DMS79 (cell line): Measurements from ENCODE around the gene NEU4.

Experiments
- DNase-seq: peaks from one replicate; lab custom pipeline; 2025; lab: John Stamatoyannopoulos, UW

The NEU4 gene

GRCh38 chr2:241835611-241836010 is 26.6 kb downstream of the NEU4 start:
- DNase-seq = no peak

DNA sequence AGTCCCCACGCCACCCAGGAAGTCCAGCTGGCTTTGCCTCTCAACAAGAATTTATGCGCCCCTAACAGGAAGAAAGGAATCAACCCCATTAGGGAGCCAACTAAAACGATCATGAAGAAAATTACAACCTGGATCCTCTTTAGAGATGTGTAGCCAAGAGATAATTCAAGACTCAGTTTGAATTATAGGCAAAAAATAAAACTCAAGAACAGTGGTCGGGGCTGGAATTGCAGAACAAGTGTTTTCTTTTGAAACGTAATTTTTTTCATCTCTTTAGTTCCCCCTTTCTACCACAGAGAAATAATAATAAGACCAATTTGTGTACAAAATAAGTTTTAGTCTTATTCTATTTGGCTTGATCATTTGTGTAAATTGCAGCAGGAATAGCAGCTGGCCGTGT is 27.3 kb downstream of the NEU4 start:
- no peak for DNase-seq

GRCh38 chr2:241837197-241837965 is 28.4 kb downstream of the NEU4 start:
- no peak for DNase-seq

DNA sequence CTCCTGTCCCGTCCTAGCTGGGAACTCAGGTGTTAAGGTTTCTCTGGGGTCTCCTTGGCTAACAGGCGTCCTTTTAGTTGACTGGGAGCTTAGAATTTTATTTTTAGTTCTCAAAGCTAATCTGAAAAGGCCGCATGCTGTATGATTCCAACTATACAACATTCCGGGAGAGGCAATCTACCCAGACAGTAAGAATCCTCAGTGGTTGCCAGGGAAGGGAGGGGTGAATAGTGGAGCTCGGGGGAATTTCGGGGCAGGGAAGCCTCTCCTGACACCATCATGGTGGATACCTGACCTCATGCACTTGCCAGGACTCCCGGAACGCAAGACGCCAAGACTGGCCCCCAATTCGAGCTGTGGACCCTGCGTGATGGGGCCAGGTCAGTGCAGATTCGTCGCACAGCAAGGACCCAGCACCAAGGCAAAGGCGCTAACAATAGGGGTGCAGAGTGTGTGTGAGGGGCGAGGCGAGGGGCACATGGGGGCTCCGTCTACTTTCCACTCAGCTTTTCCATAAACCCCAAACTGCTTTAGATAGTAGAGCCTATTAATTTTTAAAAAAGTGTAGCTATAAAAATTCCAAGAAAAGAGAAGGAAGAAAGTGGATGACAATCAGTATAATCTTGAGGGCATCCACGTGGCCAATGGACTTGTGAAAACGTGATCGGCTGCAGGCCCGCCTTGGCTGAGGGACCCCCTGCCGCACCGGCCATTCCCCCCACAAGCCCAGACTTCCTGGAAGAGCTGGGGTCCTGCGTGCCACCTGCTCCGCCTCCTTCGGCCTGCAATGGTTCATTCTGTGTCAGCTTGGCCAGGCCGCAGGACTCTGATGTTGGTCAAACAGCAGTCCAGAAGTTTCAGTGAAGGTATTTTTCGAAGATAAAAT is 32.4 kb downstream of the NEU4 start:
- no peak for DNase-seq

DNA sequence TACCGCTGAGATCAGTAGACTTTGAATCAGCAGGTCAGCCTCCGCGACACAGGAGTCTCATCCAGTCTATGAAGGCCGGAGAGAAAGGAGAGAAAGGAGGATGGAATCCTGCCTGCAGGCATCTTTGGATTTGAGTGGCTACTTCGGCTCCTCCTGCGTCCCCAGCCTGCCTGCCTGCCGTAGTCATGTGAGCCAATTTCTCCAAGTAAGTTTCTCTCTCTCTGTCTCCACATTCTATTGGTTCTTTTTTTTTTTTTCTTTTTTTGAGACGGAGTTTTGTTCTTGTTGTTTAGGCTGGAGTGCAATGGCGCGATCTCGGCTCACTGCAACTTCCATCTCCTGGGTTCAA is 33.0 kb downstream of the NEU4 start:
- DNase-seq = no peak

DNA sequence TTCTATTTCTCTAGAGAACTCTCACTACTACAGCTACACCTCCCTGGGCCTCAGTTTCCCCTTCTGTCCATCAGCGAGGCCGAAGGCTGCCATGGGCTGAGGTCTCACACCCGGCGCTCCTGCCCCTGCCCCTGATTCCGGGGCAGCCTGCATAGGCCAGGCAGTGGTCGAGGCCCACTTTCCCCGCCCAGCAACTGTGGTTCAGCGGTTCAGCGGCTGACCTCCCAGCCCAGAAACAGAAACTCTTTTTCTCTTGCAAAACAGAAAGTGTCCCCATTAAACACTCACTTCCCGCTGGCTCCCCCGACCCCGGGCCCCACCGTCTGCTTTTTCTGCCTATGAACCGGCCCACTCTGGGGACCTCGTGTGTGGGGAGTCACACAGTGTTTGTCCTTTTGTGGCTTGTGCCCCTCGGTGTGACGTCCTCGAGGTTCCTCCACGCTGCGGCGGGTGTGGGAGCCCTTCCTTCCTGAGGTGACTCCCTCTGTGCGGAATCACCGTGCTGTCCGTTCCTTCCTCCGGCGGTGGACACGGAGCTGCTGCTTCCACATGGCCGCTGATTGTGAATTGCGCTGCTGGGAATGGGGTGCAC is 33.7 kb downstream of the NEU4 start:
- DNase-seq = no peak

DNA sequence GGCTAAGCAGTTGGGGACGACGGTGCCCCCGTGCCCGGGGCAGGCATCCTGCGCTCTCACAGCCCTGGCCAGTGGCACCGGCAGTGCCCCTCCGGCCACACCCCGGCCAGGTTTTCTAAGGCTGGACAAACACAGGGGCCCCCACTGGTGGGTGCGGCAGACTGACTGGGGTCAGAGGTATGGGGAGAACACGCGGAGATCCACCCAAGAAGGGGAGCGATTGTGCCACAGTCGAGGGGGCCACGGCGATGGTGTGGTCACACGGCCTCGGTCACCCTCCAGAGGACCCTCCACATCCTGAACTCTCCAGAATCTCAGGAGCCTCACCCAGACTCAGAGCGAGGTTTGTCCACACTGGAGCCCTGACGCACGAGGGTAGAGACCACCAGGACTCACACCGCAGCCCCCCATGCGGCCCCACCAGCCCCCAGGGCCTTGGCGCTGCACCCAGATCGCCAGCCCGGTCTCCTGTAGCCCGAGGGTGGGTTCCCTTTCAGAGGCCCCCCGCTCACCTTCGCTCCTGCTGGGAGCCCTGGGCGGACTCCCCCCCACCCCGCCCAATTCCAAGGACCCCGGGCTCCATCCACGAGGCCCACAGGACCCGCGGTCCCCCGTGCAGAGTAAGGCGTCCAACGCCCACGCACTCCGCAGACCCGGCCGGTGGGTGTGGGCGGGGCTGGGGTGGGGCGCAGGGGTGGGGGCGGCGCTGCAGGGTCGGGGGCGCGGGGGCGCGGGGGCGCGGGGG is 34.5 kb downstream of the NEU4 start:
- no peak for DNase-seq

GRCh38 chr2:241844066-241844728 is 35.2 kb downstream of the NEU4 start:
- no peak for DNase-seq

DNA sequence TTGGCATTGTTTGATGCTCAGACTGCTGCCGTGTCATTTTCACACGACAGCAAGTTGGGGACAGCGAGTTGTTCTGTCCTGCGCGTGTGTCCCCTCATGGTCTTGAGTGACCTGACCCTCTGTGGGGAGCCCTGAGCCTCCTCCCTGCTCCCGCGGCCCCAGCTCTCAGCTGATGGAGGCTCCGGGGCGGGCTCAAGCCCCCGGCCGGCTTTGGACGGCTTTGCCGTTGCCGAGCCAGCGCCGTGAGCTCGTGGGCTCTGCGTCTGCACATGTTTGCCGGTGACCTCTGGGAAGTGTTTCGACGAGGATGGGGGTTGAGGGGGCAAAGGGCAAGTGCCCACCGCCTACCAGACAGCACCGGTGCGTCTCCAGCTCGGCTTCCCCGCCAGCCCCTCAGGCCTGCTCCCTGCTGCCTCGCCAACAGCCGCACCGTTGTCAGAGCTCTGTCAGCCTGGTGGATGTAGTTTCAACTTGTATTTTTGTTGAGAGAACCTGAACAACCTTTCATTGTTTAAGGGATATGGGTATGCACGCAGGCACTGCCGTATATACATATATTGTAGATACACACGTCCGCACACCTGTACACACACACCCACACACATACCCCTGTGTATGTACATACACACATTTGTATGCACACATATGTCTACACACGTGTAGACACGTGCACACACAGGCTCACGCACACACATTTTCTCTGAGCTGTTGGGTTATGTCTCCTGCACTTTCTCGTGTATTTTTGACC is 36.0 kb downstream of the NEU4 start:
- no peak for DNase-seq

DNA sequence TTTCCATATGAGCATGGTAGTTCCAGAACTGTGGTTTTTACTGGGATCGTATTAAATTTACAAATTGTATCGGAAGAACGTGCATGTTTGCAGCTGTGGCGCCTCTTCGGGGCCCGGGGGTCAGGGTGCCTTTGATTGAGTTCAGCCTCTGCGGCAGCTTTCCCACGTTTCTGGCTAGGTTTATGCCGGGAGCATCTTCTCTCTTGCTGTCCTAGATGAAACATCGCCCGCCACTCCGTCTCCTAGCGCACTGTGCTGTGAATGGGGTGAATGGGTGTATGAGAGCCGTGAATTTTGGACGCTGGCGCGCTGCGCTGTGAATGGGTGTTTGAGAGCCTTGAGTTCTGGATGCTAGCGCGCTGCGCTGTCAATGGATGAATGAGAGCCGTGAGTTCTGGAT is 37.4 kb downstream of the NEU4 start:
- DNase-seq = no peak

- DNase-seq = no peak
Observed at GRCh38 chr2:241848761-241849615, 40.0 kb downstream of the NEU4 start.

DNA sequence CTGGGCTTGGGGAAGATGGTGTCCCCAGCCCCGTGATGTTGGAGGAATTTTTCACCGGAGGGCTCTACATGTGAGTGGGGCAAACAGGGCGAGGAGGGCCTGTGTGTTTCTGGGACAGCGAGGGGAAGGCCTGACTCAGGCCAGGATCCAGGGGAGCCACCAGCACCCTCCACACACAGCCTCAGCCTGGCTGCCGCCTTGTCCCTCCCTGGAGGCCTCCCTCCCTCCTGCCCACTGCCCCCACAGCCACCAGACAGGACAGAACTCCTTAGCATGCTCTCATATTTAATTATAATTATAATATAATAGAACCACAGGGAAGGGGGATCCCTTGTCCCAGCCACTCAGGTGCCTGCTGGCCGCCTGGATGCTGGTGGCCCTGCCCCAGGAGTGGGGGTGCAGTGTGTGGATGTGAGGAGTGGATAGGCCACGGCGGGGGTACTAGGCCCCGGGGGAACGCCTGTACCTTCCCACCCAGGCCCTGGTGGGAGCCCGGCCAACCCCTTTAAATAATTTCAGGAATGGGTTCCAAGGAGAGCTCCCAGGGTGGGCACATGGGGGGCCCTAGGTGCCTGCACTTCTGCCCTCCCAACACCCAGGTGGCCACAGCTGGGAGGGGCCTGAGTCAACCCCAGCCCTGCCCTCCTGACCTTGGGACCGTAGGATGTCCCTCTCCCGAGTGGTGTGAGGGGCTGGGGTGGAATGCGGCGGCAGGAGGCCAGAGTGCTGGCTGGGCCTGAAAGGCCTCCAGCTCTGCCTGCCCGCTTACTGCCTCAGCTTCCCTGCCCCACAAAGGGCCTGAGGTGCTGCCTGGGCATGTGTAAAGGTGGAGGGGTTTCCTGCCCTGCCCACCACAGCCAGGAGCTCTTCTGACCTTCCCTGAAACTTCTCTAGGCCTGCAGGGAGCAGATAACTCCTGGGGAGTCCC is 40.9 kb downstream of the NEU4 start:
- no peak for DNase-seq

GRCh38 chr2:241850544-241851324 is 41.7 kb downstream of the NEU4 start:
- no peak for DNase-seq

DNA sequence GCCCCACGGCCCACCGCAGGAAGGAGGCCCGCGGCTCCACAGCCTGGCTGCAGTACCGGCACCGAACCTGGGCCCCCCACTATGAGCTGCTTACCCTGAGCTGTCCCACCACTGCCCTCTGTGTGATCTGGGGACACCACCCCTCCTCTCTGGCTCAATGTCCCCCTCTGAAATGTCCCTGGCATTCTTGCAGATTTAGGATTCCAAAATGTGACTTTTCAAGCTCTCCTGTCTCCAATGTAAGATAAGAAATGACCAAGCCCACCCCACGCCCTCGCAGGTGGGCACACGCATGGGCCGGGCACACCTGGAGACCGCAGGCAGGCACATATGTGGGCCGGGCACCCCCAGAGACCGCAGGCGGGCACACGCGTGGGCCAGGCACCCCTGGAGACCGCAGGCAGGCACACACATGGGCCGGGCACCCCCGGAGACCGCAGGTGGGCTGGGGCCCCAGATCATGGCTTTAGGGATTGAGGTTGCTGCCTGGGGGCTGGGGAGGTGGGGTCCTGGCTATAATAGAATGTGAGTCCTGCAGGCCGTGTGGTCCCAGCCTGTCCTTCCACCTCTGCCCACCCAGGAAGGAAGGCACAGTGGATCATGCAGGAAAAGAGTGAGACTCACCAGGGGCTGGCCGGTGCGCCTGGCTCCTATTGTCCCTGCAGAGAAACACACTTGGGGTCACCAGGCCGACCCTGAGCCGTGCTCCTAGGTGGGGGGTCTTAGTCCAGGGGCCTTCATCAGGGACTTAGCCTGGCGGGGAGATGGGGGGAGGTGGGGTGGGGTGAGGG is 42.5 kb downstream of the NEU4 start:
- no peak for DNase-seq

- no peak for DNase-seq
Observed at GRCh38 chr2:241852116-241852980, 43.4 kb downstream of the NEU4 start.

GRCh38 chr2:241852981-241853631 is 44.1 kb downstream of the NEU4 start:
- no peak for DNase-seq
